Prostate gland (tissue), 2 donors: Measurements from ENCODE around the gene ABHD16A. TPM values are rescaled to one million over a fixed set of nuclear protein-coding genes. Genes with fewer than 3 reads are reported as not detected.
A peak's percentile ranks its signal among the peaks of the same experiment; 100 is the strongest.

Source experiments
- DNase-seq: peaks from one replicate; pipeline ENCODE4 v3.0.0-alpha.2; 2019; ENCODE audit warnings: low spot score
- H3K27ac ChIP-seq, 2 donors: fragments of 200-600 bp; sonication (generic); 2 replicates each; pipeline ENCODE4 v1.5.1; 2017 to 2019
- H3K27me3 ChIP-seq: fragments of 200-600 bp; sonication (generic); replicated peaks from 2 replicates; pipeline ENCODE4 v1.5.1; 2019; ENCODE audit not compliant: insufficient read depth
- H3K36me3 ChIP-seq, 2 donors: fragments of 200-600 bp; sonication (generic); 1 replicate in 1 of 2; 2 replicates in 1 of 2; pipeline versions ENCODE4 v1.5.1 to v1.8.1; 2017 to 2019
- H3K4me1 ChIP-seq: fragments of 200-600 bp; sonication (generic); replicated peaks from 2 replicates; pipeline ENCODE4 v1.5.1; 2019
- H3K4me3 ChIP-seq, 2 donors: fragments of 200-600 bp; sonication (generic); 2 replicates each; pipeline ENCODE4 v1.5.1; 2017 to 2019
- H3K9me3 ChIP-seq: fragments of 200-600 bp; sonication (generic); 2 replicates; pipeline ENCODE4 v1.5.1; 2017
- POLR2A ChIP-seq: fragments of 450-650 bp; IDR thresholded peaks from one replicate; pipeline ENCODE4 v1.6.1; 2016; ENCODE audit warnings: antibody characterized with exemption, mild to moderate bottlenecking
- POLR2AphosphoS5 ChIP-seq: sonication (generic); formaldehyde crosslinking; IDR thresholded peaks from one replicate; pipeline ENCODE4 v1.6.1; 2017; ENCODE audit warnings: antibody characterized with exemption
- WGBS: methylation state at CpG from one replicate; pipeline ENCODE4 v1.1.5; 2018; 5-methylcytosine and 5-hydroxymethylcytosine counted together
- intact Hi-C: fragments of 100-400 bp; cut with DNase I; formaldehyde crosslinking; loops from one replicate; pipeline ENCODE4 v1.14.2; 2022
- total RNA-seq, 2 donors: library from RNA; depleted of rRNA; stranded (reverse); fragments of >200 nt; gene quantifications; one replicate each; pipeline ENCODE4 v1.1.0, GENCODE V29; 2016
- TF ChIP-seq, protein P1 (sequence below), 4 experiments: fragments of 200-600 bp in 2 of 4; fragments of 450-650 bp in 2 of 4; sonication (generic) in 2 of 4; IDR thresholded peaks; 1 replicate in 3 of 4; 2 replicates in 1 of 4; pipeline ENCODE4 v1.5.1; 2016 to 2019; ENCODE audit warnings: antibody characterized with exemption in 4 of 4, mild to moderate bottlenecking in 2 of 4, moderate library complexity in 2 of 4

ABHD16A gene
- total RNA-seq, 2 donors from 2014 or later: 78.1 to 83.6 TPM

DNA sequence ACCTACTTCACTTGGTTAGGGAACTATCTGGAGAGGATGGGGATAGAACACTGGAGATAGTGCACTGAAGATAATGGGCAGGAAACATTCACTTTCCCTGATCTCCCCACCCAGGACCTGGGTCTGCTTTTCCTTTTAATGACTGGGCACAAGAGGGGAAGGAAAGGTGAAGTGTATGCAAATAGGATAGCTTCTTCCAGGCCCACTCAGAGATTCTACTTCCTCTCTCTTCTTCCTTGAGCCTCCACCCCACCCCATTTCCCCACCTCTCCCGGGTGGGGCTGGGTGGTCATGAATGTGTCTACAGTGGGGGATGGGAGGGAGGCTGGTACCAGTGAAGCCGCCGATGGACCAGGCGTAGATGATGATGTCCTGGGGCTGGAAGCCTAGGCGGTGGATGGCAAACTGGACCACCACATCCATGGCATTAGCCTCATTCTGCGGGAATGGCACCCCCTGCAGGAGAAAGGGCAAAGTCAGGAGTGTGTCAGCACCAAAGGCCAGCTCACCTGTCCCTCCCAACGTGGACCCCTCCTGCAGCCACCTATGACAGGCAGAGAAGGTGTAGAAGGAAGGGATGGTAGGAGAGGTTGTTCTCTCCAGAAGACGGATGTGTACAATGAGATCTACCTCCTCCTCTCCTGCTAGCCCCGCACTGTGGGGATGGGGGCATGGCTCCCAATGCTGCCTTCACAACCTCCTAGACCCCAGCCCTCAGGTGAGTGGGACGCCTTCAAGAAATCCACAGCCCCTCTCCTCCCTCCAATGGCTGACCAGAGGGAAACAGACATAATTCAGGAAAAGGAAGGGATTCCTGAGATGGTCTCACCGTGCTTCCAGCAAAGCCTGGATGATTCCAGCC is 13.6 kb downstream of the ABHD16A start:
- no peak for DNase-seq
- Histone ChIP-seq H3K4me1 (no peaks in the 10 kb centered on the region), H3K9me3 (no peaks in the 10 kb centered on the region), H3K36me3 (peaks cover 15 to 20% of the 10 kb centered on the region in 2 donors), H3K27ac (no peak overlapping the region), H3K27me3 (no peaks in the 10 kb centered on the region), H3K4me3 (no peak overlapping the region)
- intact Hi-C loops: no loop called here
- no peak for TF ChIP-seq POLR2A
- TF ChIP-seq, protein P1, sequence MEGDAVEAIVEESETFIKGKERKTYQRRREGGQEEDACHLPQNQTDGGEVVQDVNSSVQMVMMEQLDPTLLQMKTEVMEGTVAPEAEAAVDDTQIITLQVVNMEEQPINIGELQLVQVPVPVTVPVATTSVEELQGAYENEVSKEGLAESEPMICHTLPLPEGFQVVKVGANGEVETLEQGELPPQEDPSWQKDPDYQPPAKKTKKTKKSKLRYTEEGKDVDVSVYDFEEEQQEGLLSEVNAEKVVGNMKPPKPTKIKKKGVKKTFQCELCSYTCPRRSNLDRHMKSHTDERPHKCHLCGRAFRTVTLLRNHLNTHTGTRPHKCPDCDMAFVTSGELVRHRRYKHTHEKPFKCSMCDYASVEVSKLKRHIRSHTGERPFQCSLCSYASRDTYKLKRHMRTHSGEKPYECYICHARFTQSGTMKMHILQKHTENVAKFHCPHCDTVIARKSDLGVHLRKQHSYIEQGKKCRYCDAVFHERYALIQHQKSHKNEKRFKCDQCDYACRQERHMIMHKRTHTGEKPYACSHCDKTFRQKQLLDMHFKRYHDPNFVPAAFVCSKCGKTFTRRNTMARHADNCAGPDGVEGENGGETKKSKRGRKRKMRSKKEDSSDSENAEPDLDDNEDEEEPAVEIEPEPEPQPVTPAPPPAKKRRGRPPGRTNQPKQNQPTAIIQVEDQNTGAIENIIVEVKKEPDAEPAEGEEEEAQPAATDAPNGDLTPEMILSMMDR (IDR thresholded peaks at IDR 0.05): peak in 1 of 4 experiments; percentile 5
- 75% methylated on average over 11 of the region's 11 CpGs for WGBS

DNA sequence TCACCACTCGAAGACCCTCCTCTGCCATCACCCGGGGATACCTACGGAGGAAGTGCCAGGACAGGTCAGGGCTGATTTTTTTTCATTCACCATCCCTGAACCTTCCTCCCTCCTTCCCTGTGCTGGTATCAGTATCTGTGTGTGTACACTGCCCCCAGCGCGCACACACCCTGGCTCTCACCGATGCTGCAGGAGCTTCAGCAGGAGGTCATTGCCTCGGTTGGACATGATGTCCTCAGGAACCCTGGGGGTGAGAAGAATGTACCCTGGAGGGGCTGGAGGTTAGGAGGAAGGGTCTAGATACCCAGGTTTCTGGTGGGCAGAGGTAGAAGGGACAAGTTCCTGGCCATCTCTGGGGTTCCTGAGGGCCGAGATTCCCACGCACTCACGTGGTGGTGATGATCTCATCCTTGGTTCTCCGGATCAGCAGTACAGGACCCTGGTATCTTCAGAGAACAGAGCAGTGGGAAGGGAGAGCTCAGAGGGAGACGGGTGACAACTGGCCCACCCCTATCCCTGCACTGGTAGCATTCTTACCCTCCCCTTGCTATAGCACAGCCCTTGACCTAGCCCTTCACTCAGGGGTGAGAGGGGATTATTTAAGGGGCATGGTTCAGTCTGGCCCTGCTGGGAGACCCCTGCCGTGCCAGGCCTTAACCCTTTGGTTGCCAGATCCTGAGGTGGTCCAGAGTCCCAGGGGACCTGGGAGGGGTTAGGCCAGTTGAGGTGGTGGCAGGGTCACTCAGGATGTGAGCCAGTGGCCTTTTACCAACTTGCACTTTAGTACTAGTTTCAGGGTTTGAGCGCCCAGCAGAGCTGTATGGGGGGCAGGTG is 15.0 kb downstream of the ABHD16A start:
- H3K27me3 ChIP-seq: no peaks in the 10 kb centered on the region
- no peaks in the 10 kb centered on the region for H3K4me1 ChIP-seq
- TF ChIP-seq POLR2AphosphoS5 (no peak), POLR2A (no peak)
- TF ChIP-seq, protein P1 (IDR thresholded peaks at IDR 0.05): no peak
- H3K9me3 ChIP-seq: no peaks in the 10 kb centered on the region
- intact Hi-C loops: no loop called here
- H3K36me3 ChIP-seq: peaks cover 15 to 20% of the 10 kb centered on the region in 2 donors
- WGBS: 78% methylated on average over 14 of the region's 14 CpGs
- DNase-seq: no peak
- no peak overlapping the region for H3K27ac ChIP-seq
- H3K4me3 ChIP-seq: no peak overlapping the region

DNA sequence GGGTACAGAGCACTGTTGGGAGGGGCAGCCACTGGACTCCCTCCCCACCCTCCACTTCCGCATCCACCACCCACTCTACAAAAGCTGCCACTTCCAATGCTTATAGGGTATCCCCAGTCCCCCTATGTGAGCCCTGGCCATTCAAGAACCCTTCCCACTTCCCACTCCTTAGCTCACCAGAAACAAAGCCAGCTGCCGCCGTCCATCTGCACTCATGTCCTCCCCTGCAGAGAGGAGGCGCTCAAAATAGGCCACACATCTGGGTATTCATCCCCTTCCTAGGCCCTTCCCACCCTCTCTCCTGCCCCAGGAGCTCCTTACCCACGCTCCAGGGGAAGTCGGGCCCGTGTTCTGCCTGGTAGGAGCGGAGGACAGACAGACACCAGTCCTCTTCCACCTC is 15.8 kb downstream of the ABHD16A start:
- H3K4me3 ChIP-seq: no peak overlapping the region
- H3K27ac ChIP-seq: no peak overlapping the region
- peaks cover 15 to 20% of the 10 kb centered on the region in 2 donors for H3K36me3 ChIP-seq
- H3K4me1 ChIP-seq: no peaks in the 10 kb centered on the region
- 84% methylated on average over 8 of the region's 8 CpGs for WGBS
- no peaks in the 10 kb centered on the region for H3K9me3 ChIP-seq
- TF ChIP-seq, protein P1 (IDR thresholded peaks at IDR 0.05): no peak
- no peak for TF ChIP-seq POLR2A
- no peak for DNase-seq
- intact Hi-C loops: no loop called here
- H3K27me3 ChIP-seq: no peaks in the 10 kb centered on the region

DNA sequence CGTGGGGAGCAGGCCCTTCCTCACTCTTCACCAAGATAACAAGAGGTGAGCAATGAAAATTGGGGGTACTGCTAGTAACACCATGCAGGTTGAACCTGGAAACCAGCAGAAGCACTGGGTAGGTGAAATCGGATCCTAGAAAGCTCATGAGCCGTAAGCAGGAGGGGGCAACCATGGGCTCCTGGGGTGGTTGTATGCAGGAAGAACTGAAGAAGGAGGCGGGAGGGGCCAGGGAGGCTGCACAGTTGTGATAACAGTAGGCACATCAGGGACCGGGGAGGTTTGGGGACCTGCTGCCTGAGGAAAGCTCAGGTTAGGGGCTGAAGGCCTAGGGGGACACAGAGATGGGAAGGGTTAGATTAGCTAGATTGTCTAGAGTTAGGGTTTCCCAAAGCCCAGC is 16.6 kb downstream of the ABHD16A start:
- no peak overlapping the region for H3K4me3 ChIP-seq
- peaks cover 15 to 20% of the 10 kb centered on the region in 2 donors for H3K36me3 ChIP-seq
- H3K9me3 ChIP-seq: no peaks in the 10 kb centered on the region
- no peak for TF ChIP-seq POLR2AphosphoS5
- TF ChIP-seq, protein P1 (IDR thresholded peaks at IDR 0.05): no peak
- TF ChIP-seq POLR2A: no peak
- H3K4me1 ChIP-seq: no peaks in the 10 kb centered on the region
- no peak for DNase-seq
- no peaks in the 10 kb centered on the region for H3K27me3 ChIP-seq
- H3K27ac ChIP-seq: no peak overlapping the region
- WGBS: 79% methylated on average over 5 of the region's 5 CpGs
- intact Hi-C loops: no loop called here
